HS-27A (cell line): ENCODE data around the gene PRPF40B.
"Not testable (repeated sequence)": the region's sequence is repeated elsewhere in the genome, so short reads cannot be mapped to it uniquely, and the experiment has no call there.

Source experiments
- DNase-seq: peaks from one replicate; pipeline ENCODE4 v3.0.0-alpha.2; 2012; ENCODE audit warnings: low read depth, missing footprints

PRPF40B gene

GRCh38 chr12:49609059-49609874 lies 14.1 kb upstream of the PRPF40B start:
- no peak for DNase-seq

GRCh38 chr12:49609875-49610154 lies 13.5 kb upstream of the PRPF40B start:
- DNase-seq = no peak

GRCh38 chr12:49610785-49611184 lies 12.6 kb upstream of the PRPF40B start:
- not testable (repeated sequence) for DNase-seq

- no peak for DNase-seq
These were observed 11.2 kb upstream of the PRPF40B start for GRCh38 chr12:49612210-49612609.

DNA sequence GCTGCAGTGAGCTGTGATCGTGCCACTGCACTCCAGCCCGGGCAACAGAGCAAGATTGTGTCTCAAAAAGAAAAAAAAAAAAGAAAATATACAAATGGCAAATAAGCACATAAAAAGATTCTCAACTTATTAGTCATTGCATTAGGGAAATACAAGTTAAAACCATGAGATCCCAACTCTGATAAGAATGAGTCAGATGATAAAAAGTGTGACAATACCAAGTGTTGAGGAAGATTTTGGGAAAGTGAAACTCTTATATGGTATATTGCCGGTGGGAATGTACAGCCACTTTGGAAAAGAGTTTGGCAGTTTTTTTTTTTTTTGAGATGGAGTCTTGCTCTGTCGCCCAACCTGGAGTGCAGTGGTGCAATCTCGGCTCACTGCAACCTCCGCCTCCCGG lies 7.6 kb upstream of the PRPF40B start:
- peak; percentile 27 for DNase-seq

DNA sequence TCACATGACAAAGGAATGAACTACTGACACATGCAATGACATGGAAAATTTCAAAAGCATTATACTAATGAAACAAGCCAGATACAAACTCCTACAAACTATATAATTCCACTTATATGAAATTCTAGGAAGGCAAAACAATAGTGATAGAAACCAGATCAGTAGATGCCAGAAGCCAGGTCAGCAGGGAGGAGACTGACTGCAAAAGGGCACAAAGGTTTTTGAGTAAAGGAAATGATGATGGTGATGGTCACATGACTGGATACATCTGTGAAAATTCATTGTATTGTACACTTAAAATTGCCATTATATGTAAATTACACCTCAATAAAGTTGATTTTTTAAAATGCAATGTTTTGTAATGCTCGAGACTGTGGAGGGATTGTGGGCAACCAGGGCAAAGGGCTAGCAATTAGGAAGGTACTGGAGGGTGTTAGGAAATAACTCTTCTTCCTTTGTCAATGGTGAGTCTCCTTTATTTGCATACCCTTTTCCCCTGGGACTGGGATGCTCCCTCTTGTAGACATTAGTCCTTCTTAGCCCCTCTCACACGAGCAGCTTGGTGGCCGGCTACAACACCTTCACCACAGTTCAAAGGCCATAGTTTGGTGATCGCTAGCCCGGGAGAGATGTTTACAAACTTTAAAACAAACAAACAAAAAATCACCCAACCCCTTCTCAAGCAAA lies 6.7 kb upstream of the PRPF40B start:
- no peak for DNase-seq

DNA sequence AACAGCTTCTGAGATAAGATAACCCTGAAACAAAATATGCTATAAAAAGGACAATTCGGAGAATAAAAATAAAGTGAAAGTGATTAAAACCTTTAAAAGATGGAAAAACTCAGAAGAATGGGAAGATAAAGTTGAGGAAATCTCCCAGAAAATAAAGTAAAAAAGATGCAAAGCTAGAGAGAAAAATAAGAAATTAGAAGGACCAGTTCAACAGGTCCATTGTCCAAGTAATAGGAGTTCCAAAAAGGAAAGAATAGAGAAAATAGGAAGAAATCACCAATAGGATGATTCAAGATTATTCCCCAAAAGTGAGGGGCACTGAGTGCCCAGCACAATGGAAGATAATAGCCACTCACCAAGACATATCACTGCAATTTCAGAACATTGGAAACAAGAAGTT lies 4.8 kb upstream of the PRPF40B start:
- DNase-seq = no peak

GRCh38 chr12:49619286-49619685 lies 4.1 kb upstream of the PRPF40B start:
- no peak for DNase-seq

GRCh38 chr12:49621651-49622500 lies 1.5 kb upstream of the PRPF40B start:
- no peak for DNase-seq

DNA sequence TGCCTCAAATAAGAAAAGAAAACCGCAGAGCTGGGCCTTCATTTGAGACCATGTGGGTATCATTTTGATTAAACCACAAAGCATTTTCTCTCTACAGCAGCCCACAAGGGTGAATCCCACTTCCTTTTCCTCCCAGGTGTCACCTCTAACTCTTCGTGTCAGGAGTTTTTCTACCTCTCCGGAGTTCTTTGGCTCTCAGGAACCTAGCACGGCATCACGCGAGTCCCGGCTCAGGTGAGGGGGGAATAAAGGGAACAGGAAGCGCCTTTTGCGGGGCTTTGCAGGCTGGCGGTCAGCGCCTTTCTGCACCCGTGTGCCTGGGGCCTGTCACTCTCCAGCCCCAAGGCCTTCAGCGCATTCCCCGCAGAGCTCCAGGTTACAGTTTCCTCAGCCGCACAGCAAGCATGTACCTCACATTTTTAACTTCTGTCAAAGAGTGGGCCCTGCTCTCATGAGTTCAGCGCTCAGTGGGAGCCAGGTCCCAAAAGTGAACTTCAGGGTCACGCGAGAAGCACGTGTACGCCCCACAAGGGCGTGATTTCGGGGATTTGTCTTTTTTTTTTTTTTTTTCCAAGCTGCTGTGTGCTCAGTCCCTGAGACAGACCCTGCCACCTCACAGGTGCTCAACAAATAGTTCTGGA lies 740 bp upstream of the PRPF40B start:
- DNase-seq = peak; percentile 41

DNA sequence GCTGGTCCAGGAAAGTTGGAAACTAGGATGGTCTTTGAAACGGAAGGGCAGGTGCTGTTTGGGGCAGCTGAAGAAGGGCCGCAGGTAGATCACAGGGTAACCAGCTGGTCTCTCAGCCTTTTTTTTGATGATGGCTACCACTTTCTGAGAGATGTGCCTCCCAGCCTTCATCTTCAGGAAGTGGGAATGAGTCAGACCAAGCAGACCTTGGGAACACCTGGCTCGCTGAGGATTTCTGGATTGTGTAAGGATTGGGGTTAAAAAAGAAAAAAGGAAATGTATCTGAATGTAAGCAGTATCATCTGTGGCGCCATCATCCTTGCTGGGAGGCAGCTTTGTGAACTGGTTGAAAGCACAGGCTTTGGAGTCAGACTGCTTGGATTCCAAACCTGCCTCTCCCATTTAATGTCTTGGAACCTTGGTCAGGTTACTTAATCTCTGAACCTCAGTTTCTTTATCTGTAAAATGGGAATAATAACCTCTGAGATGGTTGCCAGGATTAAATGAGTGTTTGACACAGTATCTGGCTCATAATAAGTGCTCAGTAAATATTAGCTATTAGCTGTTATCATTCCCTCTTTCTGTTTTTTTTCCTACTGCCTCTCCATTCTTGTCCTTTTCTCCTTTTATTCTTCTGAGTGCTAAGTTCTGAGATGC lies 1.7 kb downstream of the PRPF40B start:
- DNase-seq = no peak

GRCh38 chr12:49626169-49626835 lies 2.9 kb downstream of the PRPF40B start:
- DNase-seq = no peak

GRCh38 chr12:49626836-49627235 lies 3.5 kb downstream of the PRPF40B start:
- no peak for DNase-seq

GRCh38 chr12:49627752-49628360 lies 4.5 kb downstream of the PRPF40B start:
- no peak for DNase-seq

DNA sequence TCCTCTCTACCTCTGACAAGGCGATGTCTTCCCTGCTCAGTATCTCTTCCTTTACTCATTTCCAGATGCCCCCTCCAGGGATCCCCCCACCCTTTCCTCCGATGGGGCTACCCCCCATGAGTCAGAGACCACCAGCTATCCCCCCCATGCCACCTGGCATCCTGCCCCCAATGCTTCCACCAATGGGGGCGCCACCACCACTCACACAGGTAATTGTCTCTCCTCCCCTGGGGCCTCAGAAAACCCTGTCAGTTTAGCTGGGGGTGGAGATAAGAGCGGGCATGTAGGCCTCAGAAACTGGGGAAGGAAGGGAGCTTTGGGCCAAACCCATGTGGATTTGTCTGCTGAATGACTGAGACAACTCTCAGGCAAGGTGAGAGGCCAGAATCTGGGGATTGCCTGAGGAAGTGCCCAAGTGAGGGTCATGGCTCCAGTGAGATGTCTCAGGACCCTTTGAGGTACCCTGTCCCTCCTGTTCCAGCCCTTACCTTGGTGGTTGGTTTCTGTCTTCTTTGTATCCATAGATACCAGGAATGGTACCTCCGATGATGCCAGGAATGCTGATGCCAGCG lies 8.1 kb downstream of the PRPF40B start:
- no peak for DNase-seq

DNA sequence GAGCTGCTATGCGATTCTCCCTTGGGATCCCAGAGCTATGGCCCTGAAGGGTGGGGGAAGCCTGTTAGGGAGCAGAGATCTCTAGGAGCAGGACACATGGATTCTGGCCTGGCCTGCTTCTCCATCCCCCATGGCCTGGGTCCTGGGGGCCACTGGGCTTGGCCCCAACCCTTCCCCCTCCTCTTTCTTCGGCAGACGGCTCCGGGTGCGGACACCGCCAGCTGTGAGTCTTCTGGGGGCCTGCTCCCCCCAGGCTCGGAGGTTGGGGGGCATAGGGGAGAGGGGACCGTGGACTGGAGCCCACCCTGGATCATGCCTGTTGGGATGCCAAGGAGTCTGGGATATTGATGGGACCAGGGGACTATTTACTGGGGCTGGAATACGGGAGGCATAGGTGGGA lies 9.0 kb downstream of the PRPF40B start:
- DNase-seq = no peak

- DNase-seq = no peak
These were observed 9.8 kb downstream of the PRPF40B start for GRCh38 chr12:49632986-49633702.

DNA sequence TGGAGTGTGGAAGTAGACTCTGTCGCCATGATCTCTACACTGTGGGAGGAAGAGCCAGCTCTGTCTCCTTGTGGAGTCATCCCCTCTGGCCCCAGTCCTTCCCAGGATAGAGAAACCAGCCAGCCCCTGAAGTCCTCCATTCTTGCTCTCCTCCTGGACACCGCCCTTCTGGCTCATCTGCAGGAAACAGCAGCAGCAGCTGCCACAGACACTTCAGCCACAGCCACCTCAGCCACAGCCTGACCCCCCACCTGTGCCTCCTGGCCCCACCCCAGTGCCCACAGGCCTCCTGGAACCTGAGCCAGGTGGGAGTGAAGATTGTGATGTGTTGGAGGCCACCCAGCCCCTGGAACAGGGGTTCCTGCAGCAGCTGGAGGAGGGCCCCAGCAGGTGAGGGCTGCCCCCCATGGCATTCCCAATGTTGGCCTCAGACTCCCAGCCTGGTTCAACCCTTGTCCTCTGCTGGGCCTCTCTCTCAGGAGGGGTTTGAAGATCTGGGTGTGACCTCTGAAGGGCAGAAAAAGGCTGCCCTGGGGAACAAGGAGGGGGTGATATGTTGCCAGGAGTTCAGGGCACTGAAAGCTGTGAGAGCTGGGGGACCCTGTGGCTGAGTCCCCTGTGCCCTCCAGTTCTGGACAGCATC lies 10.5 kb downstream of the PRPF40B start:
- DNase-seq = no peak

DNA sequence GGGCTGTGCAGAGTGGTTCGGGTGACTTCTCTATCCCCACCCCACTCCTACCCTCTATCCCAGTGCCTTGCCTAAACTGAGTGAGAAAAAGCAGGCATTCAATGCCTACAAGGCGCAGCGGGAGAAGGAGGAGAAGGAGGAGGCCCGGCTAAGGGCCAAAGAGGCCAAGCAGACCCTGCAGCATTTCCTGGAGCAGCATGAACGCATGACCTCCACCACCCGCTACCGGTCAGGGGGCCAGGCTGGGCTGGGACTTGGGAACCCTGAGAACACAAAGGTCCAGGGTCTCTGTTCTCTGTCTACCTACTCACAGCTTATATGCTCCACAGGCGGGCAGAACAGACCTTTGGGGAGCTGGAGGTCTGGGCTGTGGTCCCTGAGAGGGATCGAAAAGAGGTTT lies 11.7 kb downstream of the PRPF40B start:
- no peak for DNase-seq
